OCI-LY3 (cell line): ENCODE data around the gene KDM7A.

Source experiments
- H2AFZ ChIP-seq: fragments of 200-600, 300-600 bp; shearing (Covaris generic); 2 replicates; pipeline ENCODE4 v1.6.0; 2014; ENCODE audit warnings: antibody characterized with exemption, low read depth, low read length
- H3K27ac ChIP-seq: fragments of 200-600, 300-600 bp; sonication (generic); 2 replicates; pipeline ENCODE4 v1.5.1; 2014; ENCODE audit warnings: mild to moderate bottlenecking, low read length, moderate library complexity, mixed read lengths
- H3K27me3 ChIP-seq: fragments of 200-600, 300-600 bp; sonication (generic); 2 replicates; pipeline ENCODE4 v1.6.1; 2014; ENCODE audit warnings: low read depth, low read length, mixed read lengths
- H3K36me3 ChIP-seq: fragments of 200-600, 300-600 bp; sonication (generic); replicated peaks from 2 replicates; pipeline ENCODE3; 2014; ENCODE audit warnings: low read depth, low read length, mixed read lengths
- H3K4me1 ChIP-seq: fragments of 300-600, 200-600 bp; sonication (generic); 2 replicates; pipeline ENCODE4 v1.6.1; 2014; ENCODE audit warnings: low read length, mixed read lengths
- H3K4me2 ChIP-seq: fragments of 200-600, 300-600 bp; sonication (generic); 2 replicates; pipeline ENCODE4 v1.6.1; 2014; ENCODE audit warnings: low read length, mixed read lengths
- H3K4me3 ChIP-seq: fragments of 300-600, 200-600 bp; sonication (generic); 2 replicates; pipeline ENCODE4 v1.5.1; 2014; ENCODE audit warnings: antibody characterized with exemption, mild to moderate bottlenecking, low read length, moderate library complexity
- H3K79me2 ChIP-seq: fragments of 300-600, 200-600 bp; shearing (Covaris generic); 2 replicates; pipeline ENCODE4 v1.6.1; 2014; ENCODE audit warnings: mild to moderate bottlenecking, low read length, mixed read lengths
- H3K9ac ChIP-seq: fragments of 300-600, 200-600 bp; shearing (Covaris generic); 2 replicates; pipeline ENCODE4 v1.6.0; 2014; ENCODE audit warnings: mild to moderate bottlenecking, low read length, moderate library complexity
- H3K9me3 ChIP-seq: fragments of 200-600, 300-600 bp; shearing (Covaris generic); 2 replicates; pipeline ENCODE4 v1.6.1; 2014; ENCODE audit warnings: low read length, mixed read lengths; ENCODE audit not compliant: insufficient read depth
- H4K20me1 ChIP-seq: fragments of 200-600, 300-600 bp; sonication (generic); 2 replicates; pipeline ENCODE4 v1.6.1; 2016; ENCODE audit warnings: low read length, mixed read lengths; ENCODE audit not compliant: insufficient read depth
- EZH2phosphoT487 ChIP-seq: fragments of 200-600 bp; shearing (Covaris generic); IDR thresholded peaks from 2 replicates; pipeline ENCODE4 v1.6.1; 2018; ENCODE audit warnings: antibody characterized with exemption, mixed run types, low read depth
- TF ChIP-seq, protein P1 (sequence below): fragments of 200-600, 300-600 bp; sonication (generic); IDR thresholded peaks from 2 replicates; pipeline ENCODE4 v1.5.1; 2014; ENCODE audit warnings: antibody characterized with exemption, low read length, low read depth

KDM7A gene

DNA sequence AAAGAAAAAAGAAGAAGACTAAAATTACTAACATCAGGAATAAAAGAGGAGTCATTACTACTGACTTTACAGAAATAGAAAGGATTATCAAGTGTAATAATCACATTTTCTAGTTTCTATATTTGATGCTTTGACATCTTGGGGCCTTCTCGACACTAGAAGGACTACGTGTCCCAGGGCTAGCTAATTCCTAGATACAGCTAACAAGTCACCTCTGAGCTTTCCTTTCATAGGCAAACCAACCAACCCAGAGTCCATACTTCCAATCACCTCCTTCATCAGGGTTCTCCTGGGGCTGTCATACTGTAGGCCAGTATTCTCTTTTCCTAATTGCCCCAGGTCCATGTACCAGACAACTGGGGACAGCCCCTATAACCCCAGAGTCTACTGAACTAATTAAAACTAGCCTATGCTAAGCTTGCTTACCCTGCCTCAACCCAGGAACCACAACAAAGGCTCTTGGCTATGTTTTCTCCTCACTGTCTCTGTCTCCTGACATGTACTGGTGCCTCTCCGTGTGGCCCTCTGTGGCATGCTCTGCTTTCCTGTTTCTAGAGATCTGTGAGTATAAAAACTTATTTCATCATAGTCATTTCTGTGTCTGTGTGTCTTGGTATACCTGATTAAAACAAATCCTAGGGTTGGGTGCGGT lies 107.4 kb downstream of the KDM7A start:
- H2AFZ ChIP-seq, result no peak overlapping the region
- no peak overlapping the region for H3K4me2 ChIP-seq
- H3K36me3 ChIP-seq, result no peaks in the 10 kb centered on the region
- peaks cover 7% of the 10 kb centered on the region for H3K9me3 ChIP-seq
- H3K27ac ChIP-seq, result no peak overlapping the region
- H3K4me3 ChIP-seq, result no peak overlapping the region
- no peak overlapping the region for H3K9ac ChIP-seq
- H3K27me3 ChIP-seq, result peaks cover 32% of the 10 kb centered on the region; the same call in 1 of the 2 replicates
- H3K79me2 ChIP-seq, result no peaks in the 10 kb centered on the region
- no peaks in the 10 kb centered on the region for H4K20me1 ChIP-seq
- no peaks in the 10 kb centered on the region for H3K4me1 ChIP-seq
- TF ChIP-seq, protein P1, sequence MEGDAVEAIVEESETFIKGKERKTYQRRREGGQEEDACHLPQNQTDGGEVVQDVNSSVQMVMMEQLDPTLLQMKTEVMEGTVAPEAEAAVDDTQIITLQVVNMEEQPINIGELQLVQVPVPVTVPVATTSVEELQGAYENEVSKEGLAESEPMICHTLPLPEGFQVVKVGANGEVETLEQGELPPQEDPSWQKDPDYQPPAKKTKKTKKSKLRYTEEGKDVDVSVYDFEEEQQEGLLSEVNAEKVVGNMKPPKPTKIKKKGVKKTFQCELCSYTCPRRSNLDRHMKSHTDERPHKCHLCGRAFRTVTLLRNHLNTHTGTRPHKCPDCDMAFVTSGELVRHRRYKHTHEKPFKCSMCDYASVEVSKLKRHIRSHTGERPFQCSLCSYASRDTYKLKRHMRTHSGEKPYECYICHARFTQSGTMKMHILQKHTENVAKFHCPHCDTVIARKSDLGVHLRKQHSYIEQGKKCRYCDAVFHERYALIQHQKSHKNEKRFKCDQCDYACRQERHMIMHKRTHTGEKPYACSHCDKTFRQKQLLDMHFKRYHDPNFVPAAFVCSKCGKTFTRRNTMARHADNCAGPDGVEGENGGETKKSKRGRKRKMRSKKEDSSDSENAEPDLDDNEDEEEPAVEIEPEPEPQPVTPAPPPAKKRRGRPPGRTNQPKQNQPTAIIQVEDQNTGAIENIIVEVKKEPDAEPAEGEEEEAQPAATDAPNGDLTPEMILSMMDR, result no peak
- no peak for TF ChIP-seq EZH2phosphoT487

DNA sequence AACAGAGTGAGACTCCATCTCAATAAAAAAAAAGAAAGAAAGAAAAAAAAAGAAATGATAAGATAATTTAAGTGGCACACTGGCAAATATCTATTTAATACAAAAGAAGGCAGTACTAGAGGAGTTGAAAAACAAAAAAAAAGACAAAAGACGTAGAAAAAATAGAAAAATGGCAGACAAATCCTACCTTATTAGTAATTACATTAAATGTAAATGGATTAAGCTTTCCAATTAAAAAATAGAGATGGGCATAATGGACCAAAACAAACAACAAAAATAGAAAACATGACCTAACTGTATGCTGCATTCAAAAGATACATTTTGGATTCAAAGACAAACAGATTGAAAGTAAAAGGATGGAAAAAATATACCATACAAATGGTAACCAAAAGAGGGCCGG lies 108.8 kb downstream of the KDM7A start:
- Histone ChIP-seq H3K27me3 (peaks cover 32% of the 10 kb centered on the region), H4K20me1 (no peaks in the 10 kb centered on the region)
- TF ChIP-seq, protein P1, result no peak
- TF ChIP-seq EZH2phosphoT487, result no peak

DNA sequence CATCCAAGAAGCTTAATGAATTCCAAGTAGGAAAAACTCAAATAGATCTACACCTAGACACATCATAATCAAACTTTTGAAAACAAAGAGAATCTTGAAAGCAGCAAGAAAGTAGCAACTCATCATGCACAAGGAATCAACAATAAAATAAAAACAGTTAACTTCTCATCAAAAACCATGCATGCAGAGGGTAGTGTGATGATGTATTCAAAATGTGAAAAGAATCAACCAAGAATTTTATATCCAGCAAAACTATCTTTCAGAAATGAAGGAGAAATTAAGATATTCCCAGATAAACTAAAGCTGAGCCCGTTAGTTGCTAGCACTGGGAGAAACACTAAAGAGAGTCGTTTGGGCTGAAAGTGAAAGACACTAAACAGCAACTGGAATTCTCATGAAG lies 109.7 kb downstream of the KDM7A start:
- Histone ChIP-seq H3K9ac (no peak overlapping the region), H3K4me3 (no peak overlapping the region), H3K4me2 (no peak overlapping the region)

More for the DNA sequence above, 108.8 kb downstream of the KDM7A start:
- no peaks in the 10 kb centered on the region for H3K4me1 ChIP-seq
- H3K36me3 ChIP-seq, result no peaks in the 10 kb centered on the region
- no peak overlapping the region for H3K4me2 ChIP-seq
- H3K9ac ChIP-seq, result no peak overlapping the region
- H2AFZ ChIP-seq, result no peak overlapping the region
- no peak overlapping the region for H3K27ac ChIP-seq
- no peaks in the 10 kb centered on the region for H3K79me2 ChIP-seq
- no peak overlapping the region for H3K4me3 ChIP-seq
- H3K9me3 ChIP-seq, result peaks cover 7% of the 10 kb centered on the region

DNA sequence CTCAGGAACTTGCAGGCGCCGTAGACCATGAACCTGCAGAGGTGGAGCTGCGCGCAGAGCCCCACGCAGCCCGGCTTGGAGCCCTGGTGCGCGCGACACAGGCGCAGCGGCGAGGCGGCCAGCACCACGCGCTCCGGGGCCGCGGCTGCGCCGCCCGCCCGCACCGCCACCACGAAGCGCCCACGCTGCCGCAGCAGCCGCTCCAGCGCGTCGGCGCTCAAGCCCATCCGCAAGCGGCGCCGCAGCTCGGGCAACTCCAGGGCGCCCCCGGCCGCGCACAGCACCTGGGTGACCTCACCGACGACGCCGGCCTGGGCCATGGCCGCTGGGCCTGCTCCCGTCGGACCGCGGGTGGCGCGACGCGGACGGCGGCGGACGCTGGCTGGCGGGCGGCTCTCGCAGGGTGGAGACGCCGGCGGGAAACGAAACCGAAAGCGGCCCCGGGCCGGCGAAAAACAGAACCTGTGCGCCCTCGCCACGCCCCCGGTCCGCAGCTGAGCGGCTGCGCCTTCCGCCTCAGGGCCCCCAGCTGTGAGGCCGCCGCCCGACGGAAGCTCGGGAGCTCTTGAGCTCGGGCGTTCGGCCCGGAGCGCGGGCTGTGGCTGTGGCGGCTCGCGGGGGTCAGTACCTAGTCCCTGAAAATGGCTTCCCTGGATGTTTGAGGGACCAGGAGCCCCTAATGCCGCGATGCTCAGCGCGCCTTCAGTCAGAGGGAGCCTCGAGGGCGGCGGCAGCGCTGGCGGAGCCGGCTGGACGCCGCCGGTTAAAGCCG lies 114.1 kb downstream of the KDM7A start, which contains the start of gene PARP12:
PARP12 (minus strand) TSS at position 424 of the 772 bp plus-strand sequence; CDS start at position 320, 104 bp downstream.
- H3K27ac ChIP-seq, result no peak within 1 kb of the TSS
- peak within 1 kb of the TSS; percentile 69; the same call in 1 of the 2 replicates for H2AFZ ChIP-seq
- peak within 1 kb of the TSS; percentile 41; the same call in 1 of the 2 replicates for H3K9ac ChIP-seq
- peaks cover 24% of the 10 kb centered on the region for H3K4me1 ChIP-seq
- no peak for TF ChIP-seq EZH2phosphoT487
- TF ChIP-seq, protein P1, result no peak
- H3K79me2 ChIP-seq, result no peaks in the 10 kb centered on the region
- peak within 1 kb of the TSS; percentile 77 for H3K4me3 ChIP-seq
- H3K27me3 ChIP-seq, result peaks cover 34% of the 10 kb centered on the region
- H3K36me3 ChIP-seq, result no peaks in the 10 kb centered on the region
- H3K9me3 ChIP-seq, result peaks cover 7% of the 10 kb centered on the region
- H3K4me2 ChIP-seq, result peak within 1 kb of the TSS; percentile 84
- H4K20me1 ChIP-seq, result 0 out of 2 replicates have a peak, but pooled peaks cover 3% of the 10 kb centered on the region

More for the DNA sequence above, 109.7 kb downstream of the KDM7A start:
- H3K79me2 ChIP-seq, result no peaks in the 10 kb centered on the region
- peaks cover 7% of the 10 kb centered on the region for H3K9me3 ChIP-seq
- no peak overlapping the region for H3K27ac ChIP-seq
- no peak for TF ChIP-seq EZH2phosphoT487
- TF ChIP-seq, protein P1, result no peak
- H3K36me3 ChIP-seq, result no peaks in the 10 kb centered on the region
- no peak overlapping the region for H2AFZ ChIP-seq
- peaks cover 2% of the 10 kb centered on the region; the same call in 1 of the 2 replicates for H3K4me1 ChIP-seq
- no peaks in the 10 kb centered on the region for H4K20me1 ChIP-seq
- peaks cover 34% of the 10 kb centered on the region for H3K27me3 ChIP-seq
